HepG2 (cell line): ENCODE data around the gene TRPC4AP.

ENCODE experiments used
- CEBPB ChIP-seq: IDR thresholded peaks from 2 replicates; pipeline ENCODE4 v1.6.1; 2011; ENCODE audit warnings: low read depth, low read length, improper control_type of control experiment, borderline replicate concordance
- DPF2 ChIP-seq: sonication (generic); formaldehyde crosslinking; IDR thresholded peaks from 2 replicates; pipeline ENCODE4 v1.4.0; 2020; ENCODE audit warnings: mild to moderate bottlenecking, low read depth, missing genetic modification reagents, borderline replicate concordance
- EP300 ChIP-seq, 3 experiments: sonication (generic) in 1 of 3; formaldehyde crosslinking in 1 of 3; IDR thresholded peaks; 2 replicates each; pipeline versions ENCODE4 v1.5.1 to v1.6.1; 2011 to 2020; ENCODE audit warnings: low read depth in 2 of 3, low read length in 2 of 3, borderline replicate concordance in 1 of 3, improper control_type of control experiment in 1 of 3, mild to moderate bottlenecking in 1 of 3, missing genetic modification reagents in 1 of 3, moderate library complexity in 1 of 3
- ESRRA ChIP-seq: sonication (generic); formaldehyde crosslinking; IDR thresholded peaks from 2 replicates; pipeline ENCODE4 v1.5.1; 2020; ENCODE audit warnings: mild to moderate bottlenecking, low read depth, missing genetic modification reagents
- HOXA7 ChIP-seq: sonication (generic); formaldehyde crosslinking; IDR thresholded peaks from 2 replicates; pipeline ENCODE4 v1.8.1; 2022; ENCODE audit warnings: mild to moderate bottlenecking, missing genetic modification reagents, moderate library complexity
- SUZ12 ChIP-seq: fragments of 150-350 bp; IDR thresholded peaks from 2 replicates; pipeline ENCODE4 v1.6.1; 2014; ENCODE audit warnings: low read depth, low read length
- ZBTB33 ChIP-seq: sonication (generic); formaldehyde crosslinking; IDR thresholded peaks from 2 replicates; pipeline ENCODE4 v1.4.0; 2020; ENCODE audit warnings: missing genetic modification reagents
- TF ChIP-seq, protein P1 (sequence below): sonication (generic); formaldehyde crosslinking; IDR thresholded peaks from 2 replicates; pipeline ENCODE4 v1.5.0; 2020; ENCODE audit warnings: mild to moderate bottlenecking, missing genetic modification reagents, borderline replicate concordance
- TF ChIP-seq, protein P2 (sequence below): sonication (generic); formaldehyde crosslinking; IDR thresholded peaks from 2 replicates; pipeline ENCODE4 v1.5.0; 2020; ENCODE audit warnings: mild to moderate bottlenecking, missing genetic modification reagents, moderate library complexity

DNA sequence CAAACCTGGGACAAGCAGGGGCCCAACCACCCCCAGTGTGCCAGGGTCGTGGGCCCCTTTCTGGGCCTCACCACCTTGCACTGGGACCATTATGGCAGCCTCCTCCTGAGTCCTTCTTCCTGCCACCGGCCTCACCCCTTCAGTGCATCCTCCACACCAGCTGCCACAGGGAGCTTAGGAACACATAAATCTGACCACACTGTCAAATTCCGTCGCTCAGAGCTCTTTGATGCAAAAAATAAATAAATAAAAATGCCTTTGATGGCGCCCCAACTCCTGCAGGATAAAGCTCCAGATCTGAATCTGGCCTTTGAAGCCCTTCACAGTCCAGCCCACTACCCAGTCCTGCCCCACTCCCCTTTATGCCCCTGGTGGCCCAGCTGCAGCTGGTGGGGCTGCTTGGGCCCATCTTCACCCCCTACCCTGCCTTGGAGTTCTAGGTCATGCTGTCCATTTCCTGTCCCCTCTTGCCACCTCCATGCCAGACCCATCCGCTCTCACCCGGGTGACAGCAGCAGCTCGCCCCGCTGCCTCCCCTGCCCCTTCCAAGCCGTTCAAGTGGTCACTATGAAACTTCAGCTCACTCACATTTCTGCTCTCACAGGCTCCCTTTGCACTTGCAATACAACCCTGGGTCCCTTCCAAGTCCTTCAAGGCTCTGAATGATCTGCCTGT is 120.9 kb downstream of the TRPC4AP start:
- TF ChIP-seq CEBPB (no peak), DPF2 (CRISPR knock-in tag) (no peak), HOXA7 (CRISPR knock-in tag) (no peak), ZBTB33 (no peak), SUZ12 (no peak), EP300 (IDR thresholded peaks at IDR 0.05; ENCODE audit: low read depth in 2 of 2, low read length in 2 of 2) (no peak), EP300 (CRISPR knock-in tag; IDR thresholded peaks at IDR 0.05; ENCODE audit: borderline replicate concordance) (no peak), ESRRA (CRISPR knock-in tag) (no peak)
- TF ChIP-seq, protein P1, sequence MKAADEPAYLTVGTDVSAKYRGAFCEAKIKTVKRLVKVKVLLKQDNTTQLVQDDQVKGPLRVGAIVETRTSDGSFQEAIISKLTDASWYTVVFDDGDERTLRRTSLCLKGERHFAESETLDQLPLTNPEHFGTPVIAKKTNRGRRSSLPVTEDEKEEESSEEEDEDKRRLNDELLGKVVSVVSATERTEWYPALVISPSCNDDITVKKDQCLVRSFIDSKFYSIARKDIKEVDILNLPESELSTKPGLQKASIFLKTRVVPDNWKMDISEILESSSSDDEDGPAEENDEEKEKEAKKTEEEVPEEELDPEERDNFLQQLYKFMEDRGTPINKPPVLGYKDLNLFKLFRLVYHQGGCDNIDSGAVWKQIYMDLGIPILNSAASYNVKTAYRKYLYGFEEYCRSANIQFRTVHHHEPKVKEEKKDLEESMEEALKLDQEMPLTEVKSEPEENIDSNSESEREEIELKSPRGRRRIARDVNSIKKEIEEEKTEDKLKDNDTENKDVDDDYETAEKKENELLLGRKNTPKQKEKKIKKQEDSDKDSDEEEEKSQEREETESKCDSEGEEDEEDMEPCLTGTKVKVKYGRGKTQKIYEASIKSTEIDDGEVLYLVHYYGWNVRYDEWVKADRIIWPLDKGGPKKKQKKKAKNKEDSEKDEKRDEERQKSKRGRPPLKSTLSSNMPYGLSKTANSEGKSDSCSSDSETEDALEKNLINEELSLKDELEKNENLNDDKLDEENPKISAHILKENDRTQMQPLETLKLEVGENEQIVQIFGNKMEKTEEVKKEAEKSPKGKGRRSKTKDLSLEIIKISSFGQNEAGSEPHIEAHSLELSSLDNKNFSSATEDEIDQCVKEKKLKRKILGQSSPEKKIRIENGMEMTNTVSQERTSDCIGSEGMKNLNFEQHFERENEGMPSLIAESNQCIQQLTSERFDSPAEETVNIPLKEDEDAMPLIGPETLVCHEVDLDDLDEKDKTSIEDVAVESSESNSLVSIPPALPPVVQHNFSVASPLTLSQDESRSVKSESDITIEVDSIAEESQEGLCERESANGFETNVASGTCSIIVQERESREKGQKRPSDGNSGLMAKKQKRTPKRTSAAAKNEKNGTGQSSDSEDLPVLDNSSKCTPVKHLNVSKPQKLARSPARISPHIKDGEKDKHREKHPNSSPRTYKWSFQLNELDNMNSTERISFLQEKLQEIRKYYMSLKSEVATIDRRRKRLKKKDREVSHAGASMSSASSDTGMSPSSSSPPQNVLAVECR (CRISPR knock-in tag), result no peak
- TF ChIP-seq, protein P2, sequence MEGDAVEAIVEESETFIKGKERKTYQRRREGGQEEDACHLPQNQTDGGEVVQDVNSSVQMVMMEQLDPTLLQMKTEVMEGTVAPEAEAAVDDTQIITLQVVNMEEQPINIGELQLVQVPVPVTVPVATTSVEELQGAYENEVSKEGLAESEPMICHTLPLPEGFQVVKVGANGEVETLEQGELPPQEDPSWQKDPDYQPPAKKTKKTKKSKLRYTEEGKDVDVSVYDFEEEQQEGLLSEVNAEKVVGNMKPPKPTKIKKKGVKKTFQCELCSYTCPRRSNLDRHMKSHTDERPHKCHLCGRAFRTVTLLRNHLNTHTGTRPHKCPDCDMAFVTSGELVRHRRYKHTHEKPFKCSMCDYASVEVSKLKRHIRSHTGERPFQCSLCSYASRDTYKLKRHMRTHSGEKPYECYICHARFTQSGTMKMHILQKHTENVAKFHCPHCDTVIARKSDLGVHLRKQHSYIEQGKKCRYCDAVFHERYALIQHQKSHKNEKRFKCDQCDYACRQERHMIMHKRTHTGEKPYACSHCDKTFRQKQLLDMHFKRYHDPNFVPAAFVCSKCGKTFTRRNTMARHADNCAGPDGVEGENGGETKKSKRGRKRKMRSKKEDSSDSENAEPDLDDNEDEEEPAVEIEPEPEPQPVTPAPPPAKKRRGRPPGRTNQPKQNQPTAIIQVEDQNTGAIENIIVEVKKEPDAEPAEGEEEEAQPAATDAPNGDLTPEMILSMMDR (CRISPR knock-in tag), result no peak
